ENCODE measurements around the gene CPT1A.

Gene CPT1A

DNA sequence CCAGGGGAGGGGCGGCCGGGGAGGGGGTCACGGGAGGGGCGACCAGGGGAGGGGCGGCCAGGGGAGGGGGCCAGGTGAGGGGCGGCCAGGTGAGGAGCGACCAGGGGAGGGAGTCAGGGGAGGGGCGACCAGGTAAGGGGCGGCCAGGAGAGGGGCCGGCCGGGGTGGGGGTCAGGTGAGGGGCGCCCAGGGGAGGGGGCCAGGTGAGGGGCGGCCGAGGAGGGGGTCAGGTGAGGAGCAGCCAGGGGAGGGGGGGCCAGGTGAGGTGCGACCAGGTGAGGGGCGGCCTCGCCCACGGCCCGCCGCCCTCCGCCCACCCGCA lies 90.8 kb downstream of the CPT1A start:
- DNase-seq, result no peak

DNA sequence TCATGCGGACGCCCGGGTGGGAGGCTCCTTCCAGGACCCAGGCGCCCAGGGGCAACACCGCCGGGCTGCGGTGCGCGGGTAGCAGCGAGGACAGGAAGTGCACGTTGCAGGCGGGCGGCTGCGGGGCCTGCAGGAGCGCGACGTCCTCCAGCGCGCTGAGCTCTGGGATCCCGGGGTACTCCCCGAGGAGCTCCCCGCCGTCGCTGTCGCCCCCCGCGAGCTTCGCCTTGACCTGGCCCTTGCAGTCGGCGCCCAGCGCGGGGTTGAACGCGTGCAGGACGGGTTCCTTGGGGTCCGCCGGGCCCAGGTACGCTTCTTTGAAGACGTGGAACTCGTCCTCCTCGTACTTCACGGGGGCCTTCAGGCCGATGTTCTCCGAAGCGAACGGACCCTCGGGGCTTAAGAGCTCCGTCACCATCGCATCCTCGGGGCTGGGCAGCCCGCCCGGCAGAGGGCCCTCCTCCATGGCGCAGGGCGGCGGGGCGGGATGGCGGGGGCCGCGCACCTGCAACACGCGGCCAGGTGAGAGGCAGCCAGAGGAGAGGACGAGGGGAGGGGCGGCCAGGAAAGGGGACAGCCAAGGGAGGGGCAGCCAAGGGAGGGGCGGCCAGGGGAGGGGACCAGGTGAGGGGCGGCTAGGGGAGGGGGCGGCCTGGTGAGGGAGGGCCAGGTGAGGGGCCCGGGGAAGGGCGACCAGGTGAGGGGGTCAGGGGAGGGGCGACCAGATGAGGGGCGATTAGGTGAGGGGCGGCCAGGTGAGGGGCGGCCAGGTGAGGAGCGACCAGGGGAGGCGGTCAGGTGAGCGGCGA lies 91.3 kb downstream of the CPT1A start:
- DNase-seq, result no peak

DNA sequence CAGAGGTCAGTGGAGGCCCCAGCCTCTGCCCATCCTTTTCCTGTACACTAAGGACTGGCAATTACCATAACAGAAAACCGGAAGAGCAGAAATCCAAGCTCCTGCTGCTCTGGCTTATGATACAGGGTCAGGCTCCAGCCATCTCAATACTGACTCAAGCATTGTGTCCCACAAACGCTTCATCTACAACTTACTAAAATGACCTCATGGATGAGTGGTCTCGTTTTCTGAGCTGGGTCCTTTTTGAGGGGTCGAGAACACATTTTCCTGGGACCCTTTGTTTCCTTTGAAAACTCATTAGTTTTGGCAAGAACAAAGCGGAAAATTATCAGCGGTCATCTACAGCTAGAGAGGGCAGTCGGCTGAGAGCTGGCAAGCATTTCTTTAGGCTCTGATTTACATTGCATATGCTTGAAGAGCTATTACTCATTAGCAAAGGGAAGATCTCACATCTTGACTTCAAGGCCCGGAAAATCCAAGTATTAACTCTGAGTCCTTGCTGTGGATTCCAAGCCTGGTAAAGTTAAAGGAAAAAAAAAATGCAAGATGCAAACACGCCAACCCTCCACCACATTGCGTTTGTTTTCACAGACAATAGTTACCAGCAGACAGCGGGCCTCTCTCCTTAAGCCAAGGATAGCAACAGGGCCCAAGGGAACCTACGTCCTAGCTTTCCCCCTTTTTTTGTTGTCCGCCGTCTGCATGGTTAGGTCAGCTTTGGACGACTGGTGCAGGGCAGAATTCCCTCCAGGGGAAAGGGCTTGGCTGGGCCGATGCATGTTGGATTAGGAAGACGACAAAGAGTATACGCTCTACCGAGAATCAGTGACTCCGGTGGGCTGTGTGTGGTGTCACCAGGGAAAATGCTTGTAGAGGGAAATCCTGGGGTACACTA lies 92.2 kb downstream of the CPT1A start:
- no peak for DNase-seq

DNA sequence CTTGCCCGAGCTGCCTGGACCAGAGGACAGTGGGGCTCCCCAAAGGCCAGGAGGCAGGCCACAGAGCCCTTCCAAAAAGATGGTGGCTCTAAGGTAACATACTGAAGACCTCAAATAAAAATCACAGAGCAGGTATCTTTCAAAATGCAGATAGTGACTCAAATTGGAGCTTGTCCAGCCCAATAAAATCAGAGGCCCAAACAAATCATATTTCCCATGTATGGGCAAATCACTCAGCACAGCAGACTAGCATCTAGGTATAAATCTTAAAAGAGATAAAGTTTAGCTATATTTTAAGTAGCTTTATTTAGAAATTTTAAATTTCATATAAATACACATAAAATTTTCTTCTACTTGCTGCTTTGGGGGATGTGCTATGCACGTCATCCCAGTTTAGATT lies 93.7 kb downstream of the CPT1A start:
- DNase-seq, result no peak

DNA sequence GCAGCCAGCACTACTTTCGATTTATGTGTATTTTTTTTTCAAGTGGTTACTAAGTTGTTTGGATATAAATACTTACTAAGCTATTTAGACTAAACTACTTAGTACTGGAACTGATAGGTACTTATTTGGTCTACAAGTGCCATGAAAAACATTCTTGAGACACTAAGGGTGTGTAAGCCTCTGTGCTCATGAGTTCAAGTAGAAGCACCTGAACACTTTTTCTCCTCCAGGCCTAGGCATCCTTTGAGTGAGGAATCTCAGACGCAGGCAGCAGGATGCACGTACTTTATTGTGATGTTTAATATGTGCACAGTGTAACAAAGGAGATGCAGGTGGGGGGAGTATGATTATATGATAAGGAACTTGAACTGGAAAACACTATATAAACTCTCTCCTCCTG lies 98.2 kb downstream of the CPT1A start:
- no peak for DNase-seq

DNA sequence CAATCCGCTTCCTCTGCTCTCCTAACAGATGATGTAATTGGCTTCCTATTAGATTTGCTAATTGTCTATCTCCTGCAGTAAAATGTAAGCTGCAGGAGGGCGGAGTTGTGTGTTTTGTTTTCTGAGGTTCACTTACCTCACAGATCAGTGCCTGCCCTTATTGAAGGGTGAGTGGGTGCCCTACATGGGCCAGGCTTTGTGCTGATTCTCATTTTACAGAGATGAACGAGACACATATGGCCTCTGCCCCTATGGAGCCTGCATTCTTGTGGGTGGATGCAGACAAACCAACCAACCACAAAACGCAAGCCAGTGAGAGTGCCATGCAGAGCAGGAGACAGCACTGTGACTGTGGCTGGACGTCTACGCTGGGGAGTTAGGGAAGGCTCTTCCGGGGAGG lies 100.3 kb downstream of the CPT1A start:
- DNase-seq, result no peak

DNA sequence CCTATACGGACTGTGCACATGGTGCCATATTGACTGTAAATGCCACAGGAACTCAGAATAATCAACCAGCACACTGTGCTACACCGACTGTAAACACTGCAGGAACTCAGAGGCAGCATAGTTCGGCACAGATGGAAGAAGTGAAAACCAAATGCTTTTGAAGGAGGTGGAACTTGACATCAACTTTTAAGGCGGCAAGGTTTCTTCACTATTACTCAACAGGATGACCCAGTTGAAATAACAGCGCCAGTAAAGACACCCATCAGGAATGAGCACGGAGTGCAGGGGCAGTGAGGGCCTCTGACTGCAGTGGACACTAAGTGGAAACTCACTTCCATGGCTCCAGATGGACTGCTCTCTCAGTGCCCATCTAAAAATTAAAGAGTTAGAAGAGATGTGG lies 106.1 kb downstream of the CPT1A start:
- DNase-seq, result no peak

DNA sequence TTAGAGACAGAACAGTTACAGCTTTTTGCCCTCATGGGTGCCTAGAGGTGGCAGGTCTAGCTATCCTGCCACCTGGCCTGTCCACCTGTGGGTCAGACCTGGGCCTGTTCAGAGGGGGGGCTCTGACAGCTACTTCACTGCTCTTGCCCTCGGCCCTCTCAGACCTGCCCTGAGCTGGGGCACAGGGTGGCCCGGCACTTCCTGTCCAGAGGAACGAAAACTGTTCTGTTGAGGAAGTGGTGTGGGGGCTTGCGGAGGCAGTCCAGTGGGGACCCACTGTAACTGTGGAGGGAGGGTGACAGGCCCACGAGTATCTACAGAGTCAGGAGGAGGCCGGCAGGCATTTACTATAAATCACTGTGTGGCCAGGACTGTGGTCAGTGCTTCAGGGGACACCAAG lies 106.6 kb downstream of the CPT1A start:
- no peak for DNase-seq

DNA sequence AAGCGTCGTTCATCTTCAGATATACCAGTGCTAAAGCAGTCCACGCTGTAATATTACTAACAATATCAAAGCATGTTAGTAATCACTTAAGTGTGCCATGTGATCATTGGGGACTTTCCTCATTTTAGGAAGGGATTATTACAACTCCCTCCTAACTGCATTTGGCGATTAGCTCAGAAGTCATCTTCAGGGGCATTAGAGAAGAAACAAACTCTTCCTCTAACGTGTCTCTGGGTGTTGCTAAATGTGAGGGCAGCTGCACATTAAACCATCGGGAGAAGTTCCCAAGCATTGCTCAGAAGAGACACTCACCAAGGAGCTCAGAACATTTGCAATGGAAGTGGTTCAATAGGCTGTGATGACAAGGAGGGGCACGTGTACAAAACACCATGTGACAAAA lies 107.6 kb downstream of the CPT1A start:
- DNase-seq, result no peak

DNA sequence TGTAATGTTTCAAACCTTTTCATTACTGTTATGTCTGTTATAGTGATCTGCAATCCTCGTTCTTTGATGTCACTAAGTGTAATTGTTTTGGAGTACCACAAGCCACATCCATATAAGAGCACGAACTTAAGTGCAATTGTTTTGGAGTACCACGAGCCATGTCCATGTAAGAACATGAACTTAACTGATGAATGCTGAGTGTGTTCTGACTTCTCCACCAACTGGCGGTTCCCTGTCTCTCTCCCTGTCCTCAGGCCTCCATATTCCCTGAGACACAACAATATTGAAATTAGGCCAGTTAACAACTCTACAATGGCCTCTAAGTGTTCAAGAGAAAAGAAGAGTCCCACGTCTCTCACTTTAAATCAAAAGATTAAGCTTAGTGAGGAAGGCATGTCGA lies 113.9 kb downstream of the CPT1A start:
- DNase-seq, result no peak

DNA sequence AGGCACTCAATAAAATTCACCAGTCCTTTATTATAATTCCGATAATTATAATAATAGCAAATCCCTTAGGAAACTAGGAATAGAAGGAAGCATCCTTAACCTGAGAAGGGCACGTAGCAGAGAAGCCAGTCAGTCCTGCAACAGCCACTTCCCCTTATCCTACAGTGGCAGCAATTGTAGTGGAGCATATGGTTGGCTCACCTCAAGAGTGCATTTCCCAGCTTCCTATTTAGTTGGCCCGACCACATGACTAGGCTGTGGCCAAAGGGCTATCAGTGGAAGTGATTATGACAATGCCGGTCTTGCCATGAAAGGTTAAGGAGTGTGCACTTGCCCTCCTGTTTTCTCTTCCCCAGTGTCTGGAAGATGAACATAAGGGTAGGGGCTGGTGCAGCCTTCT lies 117.4 kb downstream of the CPT1A start:
- no peak for DNase-seq

DNA sequence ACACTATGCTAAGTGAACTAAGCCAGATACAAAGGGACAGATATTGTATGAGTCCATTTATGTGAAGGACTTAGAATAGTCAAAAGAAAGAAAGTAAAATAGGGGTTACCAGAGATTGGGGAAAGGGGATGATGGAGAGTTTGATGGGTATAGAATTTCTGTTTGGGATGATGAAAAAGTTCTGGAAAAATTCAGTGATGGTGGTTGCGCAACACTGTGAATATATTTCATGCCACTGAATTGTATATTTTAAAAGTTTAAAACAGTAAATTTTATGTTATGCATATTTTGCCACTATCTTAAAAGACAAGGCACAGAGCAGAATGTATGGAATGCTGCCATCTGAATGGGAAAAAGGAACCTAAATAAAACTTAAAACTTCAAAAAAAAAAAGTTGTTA lies 119.6 kb downstream of the CPT1A start:
- DNase-seq, result no peak

DNA sequence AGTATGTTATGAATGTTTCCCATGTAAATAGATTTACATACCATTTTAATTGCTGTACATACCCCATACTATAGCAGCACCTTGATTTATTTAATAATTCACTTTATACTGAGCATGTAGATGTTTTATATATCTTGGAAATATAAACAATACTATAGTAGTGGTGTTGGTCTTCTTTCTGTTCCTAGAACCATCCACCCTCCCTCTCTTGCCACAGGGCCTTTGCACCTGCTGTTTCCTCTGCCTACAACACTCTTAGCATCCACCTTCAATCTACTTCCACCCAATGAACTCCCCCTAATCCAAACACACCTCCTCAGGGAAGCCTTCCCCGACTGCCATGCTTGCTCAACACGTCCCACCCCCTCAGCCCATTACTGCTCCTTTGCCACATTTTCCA lies 120.6 kb downstream of the CPT1A start:
- no peak for DNase-seq

DNA sequence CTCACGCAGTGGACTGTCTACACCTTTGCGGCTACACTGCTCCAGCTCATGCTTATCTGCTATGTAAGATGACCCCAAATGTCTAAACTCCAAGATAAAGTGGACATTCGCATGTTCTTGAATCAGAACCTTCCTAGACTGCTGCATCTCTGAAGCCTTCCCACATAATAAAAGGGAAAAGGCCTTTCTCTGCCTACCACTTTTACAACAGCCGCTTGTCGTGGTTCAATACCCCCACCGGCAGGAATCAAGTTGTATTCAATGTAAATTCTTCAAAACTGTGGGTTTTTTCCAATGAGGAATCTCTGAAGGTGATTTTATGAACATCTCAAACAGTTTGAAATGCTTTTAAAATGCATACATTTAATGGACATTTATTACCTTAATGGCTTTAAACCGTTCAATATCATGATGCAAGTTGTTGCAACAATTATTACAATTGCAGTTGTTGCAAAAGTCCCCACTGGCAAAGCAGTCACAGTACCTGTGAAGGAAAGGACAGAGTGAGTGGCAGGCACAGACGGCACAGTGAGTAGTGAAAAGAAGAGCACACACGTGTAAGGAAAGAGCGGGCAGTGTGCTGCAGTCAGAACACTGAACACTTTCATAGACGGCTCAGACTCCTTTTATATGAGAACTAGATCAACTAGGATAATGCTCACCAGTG lies 126.1 kb downstream of the CPT1A start:
- no peak for DNase-seq

DNA sequence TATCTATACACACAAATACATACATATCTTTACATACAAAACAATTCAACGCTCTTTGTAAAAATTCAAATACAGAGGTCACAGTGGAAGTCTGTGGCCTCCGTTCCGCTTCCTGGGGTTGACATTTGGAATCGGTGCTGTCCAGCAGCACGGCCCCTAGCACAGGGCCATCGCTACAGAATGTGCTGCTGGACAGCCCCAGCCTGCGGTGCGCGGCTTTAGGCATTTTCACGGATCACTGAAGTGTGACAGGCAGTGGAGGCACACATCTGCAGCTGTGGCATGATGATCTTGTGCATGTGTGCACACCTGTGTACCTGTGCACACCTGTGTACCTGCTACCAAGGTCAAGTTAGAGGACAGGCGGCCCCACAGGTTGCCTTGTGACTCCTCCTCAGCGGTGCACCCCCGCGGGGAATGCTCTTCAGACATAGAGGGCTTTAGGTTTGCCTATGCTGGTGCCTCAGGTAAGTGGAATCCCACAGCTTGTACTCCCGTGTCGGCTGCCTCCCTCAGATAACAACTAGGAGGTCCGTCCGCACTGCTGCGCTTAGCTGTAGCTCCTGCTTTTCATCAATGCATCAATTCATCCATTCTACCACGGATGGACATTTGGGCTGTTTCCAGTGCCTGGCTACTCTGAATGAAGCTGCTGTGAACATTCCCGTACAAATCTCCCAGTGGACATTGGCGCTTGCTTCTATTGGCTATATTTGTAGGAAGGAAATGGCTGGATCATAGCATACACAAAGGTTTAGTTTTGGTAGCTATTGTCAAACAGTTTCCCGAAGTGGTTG lies 127.5 kb downstream of the CPT1A start:
- no peak for DNase-seq

DNA sequence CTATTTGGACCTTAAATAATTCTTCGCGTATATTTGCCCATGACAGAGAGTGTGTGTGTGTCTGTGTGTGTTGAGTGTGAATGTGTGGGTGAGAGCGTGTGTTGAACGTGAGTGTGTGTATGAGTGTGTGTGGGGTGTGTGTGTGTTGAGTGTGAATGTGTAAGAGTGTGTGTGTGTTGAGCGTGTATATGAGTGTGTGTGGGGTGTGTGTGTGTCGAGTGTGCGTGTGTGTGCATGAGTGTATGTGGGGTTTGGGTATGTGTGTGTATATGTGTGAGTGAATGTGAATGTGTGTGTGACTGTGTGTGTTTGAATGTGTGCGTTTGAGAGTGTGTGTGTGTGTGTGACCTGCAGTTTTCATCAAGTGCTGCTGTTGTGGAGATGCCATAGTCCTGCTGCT lies 130.6 kb downstream of the CPT1A start:
- DNase-seq, result no peak

DNA sequence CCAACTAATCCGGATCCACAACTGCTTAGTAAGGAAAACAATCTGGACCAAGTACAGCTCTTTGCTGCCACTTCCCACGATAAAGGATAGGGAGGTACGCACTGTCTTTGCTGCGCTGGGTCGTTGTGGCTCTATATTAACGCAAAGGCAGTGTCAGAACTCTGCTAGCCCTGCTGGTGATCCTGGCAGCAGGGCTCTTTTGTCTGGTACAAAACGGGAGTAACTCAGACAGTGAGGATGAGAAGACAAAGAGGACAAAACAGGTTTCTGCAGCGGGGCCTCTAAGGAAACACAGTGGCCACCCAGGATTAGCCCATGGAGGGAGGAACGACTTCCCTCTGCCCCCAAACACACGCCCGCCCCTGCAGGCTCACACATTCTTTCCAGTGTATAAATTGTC lies 131.3 kb downstream of the CPT1A start:
- no peak for DNase-seq

DNA sequence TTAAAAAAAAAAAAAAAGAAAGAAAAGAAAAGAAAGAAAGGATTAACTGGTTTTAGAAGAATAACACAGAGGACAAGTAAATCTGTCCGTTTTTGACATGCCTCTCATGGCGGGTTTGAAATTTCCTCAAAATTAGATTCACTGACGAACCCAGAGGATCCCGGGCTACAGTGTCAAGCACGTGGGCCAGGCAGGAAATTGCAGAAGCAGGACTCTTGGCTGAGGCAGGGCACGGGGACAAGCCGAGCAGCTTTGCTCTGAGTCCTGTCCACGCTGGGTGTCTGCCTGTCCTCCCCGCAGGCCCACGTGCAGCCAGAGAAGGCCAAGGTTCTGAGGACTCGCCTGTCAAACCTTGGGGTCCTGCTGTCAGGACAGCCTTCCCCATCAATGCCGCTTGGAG lies 132.7 kb downstream of the CPT1A start:
- no peak for DNase-seq

DNA sequence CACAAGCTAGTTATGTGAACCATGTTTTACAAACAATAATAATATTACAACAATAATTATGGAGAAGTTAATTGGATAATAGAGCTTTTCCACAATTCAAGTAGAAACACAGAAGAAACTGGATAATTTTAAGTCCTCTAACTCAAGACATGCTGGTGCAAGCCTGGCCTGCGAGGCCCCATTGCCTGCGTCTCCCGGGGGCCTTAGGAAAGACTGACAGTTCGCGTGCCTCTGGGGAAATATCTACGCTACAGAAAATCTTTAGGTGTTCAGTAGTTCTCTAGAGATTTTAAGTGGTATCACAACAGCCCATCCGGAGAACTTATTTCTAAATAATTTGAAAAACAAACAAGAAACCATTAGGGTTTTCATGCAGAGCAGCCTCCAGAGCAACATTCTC lies 134.2 kb downstream of the CPT1A start:
- DNase-seq, result no peak

DNA sequence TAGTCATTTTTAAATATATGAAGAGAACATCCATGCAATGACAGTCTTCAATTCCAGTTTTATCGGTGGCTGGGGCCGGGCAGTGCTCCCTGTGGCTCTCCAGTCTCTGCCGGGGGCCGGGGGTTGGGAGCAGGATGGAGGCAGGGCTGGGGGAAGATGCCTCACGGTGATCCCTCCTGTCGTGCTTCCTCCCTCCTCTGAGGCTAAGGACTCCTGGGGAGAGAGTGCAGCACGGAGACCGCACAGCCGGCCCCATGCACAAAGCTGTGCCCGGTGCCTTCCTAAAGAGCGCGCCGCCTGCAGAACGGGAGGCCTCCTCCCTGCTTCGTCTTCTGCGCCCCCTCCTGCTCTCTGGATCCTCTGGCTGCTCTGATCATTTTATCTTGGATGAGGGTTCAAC lies 136.8 kb downstream of the CPT1A start:
- no peak for DNase-seq

All from SW 1271 (cell line).